Activated naive CD4-positive, alpha-beta T cell treated with anti-CD3 and anti-CD28 coated beads for 36 hours (primary cell): ENCODE results near the gene SBK1. TPM values are rescaled to one million over a fixed set of nuclear protein-coding genes. Genes with fewer than 3 reads are reported as not detected.
"Not testable (repeated sequence)": the region's sequence is repeated elsewhere in the genome, so short reads cannot be mapped to it uniquely, and the experiment has no call there.

Experiments
- CTCF ChIA-PET: fragments of 350-600 bp; sonication (Branson Sonifier 250); formaldehyde crosslinking; loops from one replicate; lab custom pipeline; 2021; ENCODE audit warnings: antibody characterized with exemption; lab: Charles Lee
- DNase-seq: peaks from one replicate; pipeline ENCODE4 v3.0.0-alpha.2; 2020
- H3K27ac Mint-ChIP-seq: one replicate; pipeline ENCODE4 v1.8.0; 2021; ENCODE audit warnings: mild to moderate bottlenecking, mixed read lengths
- H3K27me3 Mint-ChIP-seq: one replicate; pipeline ENCODE4 v1.8.0; 2021; ENCODE audit warnings: low read depth, mixed read lengths
- H3K36me3 Mint-ChIP-seq: one replicate; pipeline ENCODE4 v1.8.0; 2021; ENCODE audit warnings: low read depth, mixed read lengths
- H3K4me1 Mint-ChIP-seq: one replicate; pipeline ENCODE4 v1.8.0; 2021; ENCODE audit warnings: low read depth, mixed read lengths
- H3K4me3 Mint-ChIP-seq: one replicate; pipeline ENCODE4 v1.8.0; 2021; ENCODE audit warnings: mild to moderate bottlenecking, moderate library complexity, mixed read lengths
- H3K9me3 Mint-ChIP-seq: one replicate; pipeline ENCODE4 v1.8.0; 2021; ENCODE audit warnings: mixed read lengths
- intact Hi-C: fragments of 100-400 bp; cut with micrococcal nuclease; formaldehyde crosslinking; loops from one replicate; pipeline ENCODE4 v1.15.1; 2023
- total RNA-seq, 2 experiments: library from RNA; stranded (reverse); gene quantifications; one replicate each; pipeline ENCODE4 v1.2.3, GENCODE V29; 2021

SBK1 gene
- total RNA-seq: 1 to 10 TPM; 2.8 to 3.4 TPM

- peaks cover 48% of the 10 kb centered on the region for H3K4me1 Mint-ChIP-seq
- intact Hi-C loops: loop anchor here (2.0 to 5.0 kb wide), 3 partner anchors 15 to 530 kb away; partner anchors contain the start of gene ATXN2L
Measured at GRCh38 chr16:28291651-28292626, at the start of gene SBK1. Gene SBK1 (plus strand): TSS chr16:28292525. CDS start chr16:28317392, 24,867 bp downstream.

GRCh38 chr16:28249483-28249882 lies 42.8 kb upstream of the SBK1 start:
- H3K4me1 Mint-ChIP-seq, CTCF ChIA-PET, intact Hi-C loops: not testable (repeated sequence)

More at GRCh38 chr16:28291651-28292626, at the start of gene SBK1:
- CTCF ChIA-PET: interaction anchor here (0.5 to 4.0 kb wide), 5 partner anchors 10 to 249 kb away, joined by 3 to 24 read pairs (median 4); no protein-coding TSS in a partner anchor
- H3K27ac Mint-ChIP-seq: peak within 1 kb of the TSS; percentile 83
- peak; percentile 78 for DNase-seq
- H3K27me3 Mint-ChIP-seq: no peaks in the 10 kb centered on the region
- H3K36me3 Mint-ChIP-seq: no peaks in the 10 kb centered on the region
- H3K4me3 Mint-ChIP-seq: peak within 1 kb of the TSS; percentile 87
- no peaks in the 10 kb centered on the region for H3K9me3 Mint-ChIP-seq

GRCh38 chr16:28250999-28251398 lies 41.3 kb upstream of the SBK1 start:
- H3K4me1 Mint-ChIP-seq: no peaks in the 10 kb centered on the region
- peaks cover 8% of the 10 kb centered on the region for H3K9me3 Mint-ChIP-seq
- H3K36me3 Mint-ChIP-seq: no peaks in the 10 kb centered on the region
- no peak for DNase-seq
- intact Hi-C loops: no loop called here
- no peak overlapping the region for H3K4me3 Mint-ChIP-seq
- no peaks in the 10 kb centered on the region for H3K27me3 Mint-ChIP-seq
- no peak overlapping the region for H3K27ac Mint-ChIP-seq
- CTCF ChIA-PET: no interaction called here

More at GRCh38 chr16:28249483-28249882, 42.8 kb upstream of the SBK1 start:
- not testable (repeated sequence) for H3K27ac Mint-ChIP-seq, H3K36me3 Mint-ChIP-seq, H3K9me3 Mint-ChIP-seq, H3K27me3 Mint-ChIP-seq, DNase-seq, H3K4me3 Mint-ChIP-seq

- Mint-ChIP-seq H3K27me3 (no peaks in the 10 kb centered on the region), H3K4me1 (no peaks in the 10 kb centered on the region), H3K9me3 (peaks cover 8% of the 10 kb centered on the region), H3K36me3 (no peaks in the 10 kb centered on the region), H3K4me3 (no peak overlapping the region), H3K27ac (no peak overlapping the region)
- no peak for DNase-seq
- intact Hi-C loops: no loop called here
- CTCF ChIA-PET: no interaction called here
Measured at GRCh38 chr16:28254158-28254557, 38.2 kb upstream of the SBK1 start.

GRCh38 chr16:28255838-28256237 lies 36.5 kb upstream of the SBK1 start:
- intact Hi-C loops: no loop called here
- H3K4me1 Mint-ChIP-seq: peaks cover 9% of the 10 kb centered on the region

GRCh38 chr16:28257256-28257655 lies 35.1 kb upstream of the SBK1 start:
- Mint-ChIP-seq H3K27me3 (no peaks in the 10 kb centered on the region), H3K4me3 (no peak overlapping the region), H3K36me3 (no peaks in the 10 kb centered on the region), H3K4me1 (peaks cover 9% of the 10 kb centered on the region), H3K27ac (no peak overlapping the region), H3K9me3 (peaks cover 6% of the 10 kb centered on the region)
- CTCF ChIA-PET: interaction anchor here (0.9 kb wide), 1 partner anchor 134 kb away, joined by 3 read pairs; no protein-coding TSS in a partner anchor
- DNase-seq: no peak
- intact Hi-C loops: no loop called here

More at GRCh38 chr16:28255838-28256237, 36.5 kb upstream of the SBK1 start:
- Mint-ChIP-seq H3K27me3 (no peaks in the 10 kb centered on the region), H3K9me3 (peaks cover 8% of the 10 kb centered on the region), H3K36me3 (no peaks in the 10 kb centered on the region), H3K27ac (no peak overlapping the region), H3K4me3 (no peak overlapping the region)
- CTCF ChIA-PET: no interaction called here
- no peak for DNase-seq

GRCh38 chr16:28258567-28258966 lies 33.8 kb upstream of the SBK1 start:
- Mint-ChIP-seq H3K27ac (no peak overlapping the region), H3K36me3 (no peaks in the 10 kb centered on the region), H3K27me3 (no peaks in the 10 kb centered on the region), H3K9me3 (no peaks in the 10 kb centered on the region), H3K4me1 (peaks cover 9% of the 10 kb centered on the region), H3K4me3 (no peak overlapping the region)
- DNase-seq: no peak
- CTCF ChIA-PET: no interaction called here
- intact Hi-C loops: no loop called here

- Mint-ChIP-seq H3K27ac (no peak overlapping the region), H3K36me3 (no peaks in the 10 kb centered on the region), H3K9me3 (no peaks in the 10 kb centered on the region), H3K27me3 (no peaks in the 10 kb centered on the region), H3K4me1 (peaks cover 9% of the 10 kb centered on the region), H3K4me3 (no peak overlapping the region)
- CTCF ChIA-PET: no interaction called here
- intact Hi-C loops: no loop called here
- DNase-seq: no peak
Measured at GRCh38 chr16:28259091-28259780, 33.1 kb upstream of the SBK1 start.

GRCh38 chr16:28259781-28260150 lies 32.6 kb upstream of the SBK1 start:
- Mint-ChIP-seq H3K27ac (no peak overlapping the region), H3K4me1 (peaks cover 13% of the 10 kb centered on the region)

GRCh38 chr16:28260193-28260592 lies 32.1 kb upstream of the SBK1 start:
- no peaks in the 10 kb centered on the region for H3K9me3 Mint-ChIP-seq
- H3K4me3 Mint-ChIP-seq: no peak overlapping the region
- no peaks in the 10 kb centered on the region for H3K27me3 Mint-ChIP-seq
- H3K36me3 Mint-ChIP-seq: no peaks in the 10 kb centered on the region
- CTCF ChIA-PET: no interaction called here
- peaks cover 15% of the 10 kb centered on the region for H3K4me1 Mint-ChIP-seq
- H3K27ac Mint-ChIP-seq: no peak overlapping the region
- no peak for DNase-seq
- intact Hi-C loops: no loop called here

More at GRCh38 chr16:28259781-28260150, 32.6 kb upstream of the SBK1 start:
- intact Hi-C loops: no loop called here
- H3K27me3 Mint-ChIP-seq: no peaks in the 10 kb centered on the region
- CTCF ChIA-PET: no interaction called here
- H3K36me3 Mint-ChIP-seq: no peaks in the 10 kb centered on the region
- H3K4me3 Mint-ChIP-seq: no peak overlapping the region
- no peak for DNase-seq
- H3K9me3 Mint-ChIP-seq: no peaks in the 10 kb centered on the region

- CTCF ChIA-PET: no interaction called here
Measured at GRCh38 chr16:28261942-28262341, 30.4 kb upstream of the SBK1 start.

GRCh38 chr16:28263305-28263704 lies 29.0 kb upstream of the SBK1 start:
- DNase-seq: no peak
- peaks cover 24% of the 10 kb centered on the region for H3K4me1 Mint-ChIP-seq
- no peaks in the 10 kb centered on the region for H3K36me3 Mint-ChIP-seq
- intact Hi-C loops: no loop called here
- H3K27me3 Mint-ChIP-seq: no peaks in the 10 kb centered on the region
- no peak overlapping the region for H3K27ac Mint-ChIP-seq
- CTCF ChIA-PET: interaction anchor here (1.1 kb wide), 1 partner anchor 14 kb away, joined by 4 read pairs; no protein-coding TSS in a partner anchor
- no peak overlapping the region for H3K4me3 Mint-ChIP-seq
- H3K9me3 Mint-ChIP-seq: no peaks in the 10 kb centered on the region

More at GRCh38 chr16:28261942-28262341, 30.4 kb upstream of the SBK1 start:
- Mint-ChIP-seq H3K36me3 (no peaks in the 10 kb centered on the region), H3K9me3 (no peaks in the 10 kb centered on the region), H3K27me3 (no peaks in the 10 kb centered on the region), H3K27ac (no peak overlapping the region), H3K4me3 (no peak overlapping the region), H3K4me1 (peaks cover 24% of the 10 kb centered on the region)
- DNase-seq: no peak
- intact Hi-C loops: no loop called here
